ENCODE data around the gene CAMK2B. TPM values are rescaled to one million over a fixed set of nuclear protein-coding genes. Genes with fewer than 3 reads are reported as not detected.

The CAMK2B gene
- total and polyA plus RNA-seq, 12 donors: 30.8 to 152 (median 113) TPM

GRCh38 chr7:44251269-44251668, 74.1 kb downstream of the CAMK2B start:
- ATAC-seq (no peak), DNase-seq (no peak)
- 91 to 96% methylated on average over 10 of the region's 10 CpGs for whole genome bisulfite sequencing, 2 donors
- intact Hi-C loops (cut with DNase I): no loop called here
- Histone ChIP-seq H3K9me3 (no peaks in the 10 kb centered on the region), H3K4me3 (no peak overlapping the region), H3K4me1 (peaks cover 0 to 14% (median 9%) of the 10 kb centered on the region in 9 donors), H3K27ac (no peak overlapping the region), H3K27me3 (no peaks in the 10 kb centered on the region), H3K36me3 (no peaks in the 10 kb centered on the region)
- TF ChIP-seq, protein P1, sequence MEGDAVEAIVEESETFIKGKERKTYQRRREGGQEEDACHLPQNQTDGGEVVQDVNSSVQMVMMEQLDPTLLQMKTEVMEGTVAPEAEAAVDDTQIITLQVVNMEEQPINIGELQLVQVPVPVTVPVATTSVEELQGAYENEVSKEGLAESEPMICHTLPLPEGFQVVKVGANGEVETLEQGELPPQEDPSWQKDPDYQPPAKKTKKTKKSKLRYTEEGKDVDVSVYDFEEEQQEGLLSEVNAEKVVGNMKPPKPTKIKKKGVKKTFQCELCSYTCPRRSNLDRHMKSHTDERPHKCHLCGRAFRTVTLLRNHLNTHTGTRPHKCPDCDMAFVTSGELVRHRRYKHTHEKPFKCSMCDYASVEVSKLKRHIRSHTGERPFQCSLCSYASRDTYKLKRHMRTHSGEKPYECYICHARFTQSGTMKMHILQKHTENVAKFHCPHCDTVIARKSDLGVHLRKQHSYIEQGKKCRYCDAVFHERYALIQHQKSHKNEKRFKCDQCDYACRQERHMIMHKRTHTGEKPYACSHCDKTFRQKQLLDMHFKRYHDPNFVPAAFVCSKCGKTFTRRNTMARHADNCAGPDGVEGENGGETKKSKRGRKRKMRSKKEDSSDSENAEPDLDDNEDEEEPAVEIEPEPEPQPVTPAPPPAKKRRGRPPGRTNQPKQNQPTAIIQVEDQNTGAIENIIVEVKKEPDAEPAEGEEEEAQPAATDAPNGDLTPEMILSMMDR (IDR thresholded peaks at IDR 0.05): no peak

- Histone ChIP-seq H3K27me3 (no peaks in the 10 kb centered on the region), H3K9me3 (no peaks in the 10 kb centered on the region), H3K36me3 (no peaks in the 10 kb centered on the region), H3K4me1 (no peaks in the 10 kb centered on the region), H3K4me3 (no peak overlapping the region), H3K27ac (no peak overlapping the region)
- DNase-seq: no peak
- WGBS, 2 donors: 83 to 84% methylated on average over 15 of the region's 15 CpGs
- TF ChIP-seq, protein P1 (IDR thresholded peaks at IDR 0.05): no peak
- intact Hi-C loops (cut with DNase I): loop anchor here in 6 of 10 donors (5.0 to 10.0 kb wide), 4 partner anchors 55 to 315 kb away; no protein-coding TSS in a partner anchor
- peak in 1 of 8 donors; percentile 2 for ATAC-seq
These were observed 75.7 kb downstream of the CAMK2B start for GRCh38 chr7:44249639-44250234.

DNA sequence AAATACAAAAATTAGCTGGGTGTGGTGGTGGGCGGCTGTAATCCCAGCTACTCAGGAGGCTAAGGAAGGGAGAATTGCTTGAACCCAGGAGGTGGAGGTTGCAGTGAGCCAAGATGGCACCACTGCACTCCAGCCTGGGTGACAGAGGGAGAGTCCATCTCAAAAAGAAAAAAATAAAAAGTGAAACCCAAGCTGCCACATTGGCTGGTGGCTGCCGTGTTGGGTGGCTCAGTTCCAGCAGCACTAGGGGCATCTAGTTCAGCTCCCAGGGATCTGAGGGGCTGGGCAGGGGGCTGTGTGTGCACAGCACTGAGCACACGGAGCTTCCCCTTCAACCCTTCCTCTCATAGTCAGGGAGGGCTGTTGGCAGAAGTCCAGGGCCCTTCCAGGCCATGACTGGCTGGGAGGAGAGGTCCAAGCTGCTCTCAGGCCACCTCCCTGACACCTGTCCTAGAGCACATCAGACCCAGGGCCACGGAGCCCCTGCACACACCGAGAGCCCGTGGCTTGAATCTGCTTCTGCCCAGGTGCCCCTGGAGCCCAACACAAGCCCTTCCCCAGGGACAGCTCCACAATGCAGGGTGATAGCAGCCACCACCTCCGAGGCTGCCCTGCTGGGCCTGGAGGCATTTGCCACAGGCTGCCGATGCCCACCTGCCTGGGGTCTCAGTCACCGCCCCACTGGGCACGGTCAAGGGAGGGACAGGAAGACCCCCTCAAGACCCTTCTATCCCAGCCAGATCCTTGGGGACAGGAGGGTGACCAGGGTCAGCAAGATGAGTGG, 77.3 kb downstream of the CAMK2B start:
- H3K27ac ChIP-seq: no peak overlapping the region
- no peak for ATAC-seq
- intact Hi-C loops (cut with DNase I): loop anchor here in 6 of 10 donors (5.0 to 10.0 kb wide), 4 partner anchors 57 to 317 kb away; no protein-coding TSS in a partner anchor
- H3K36me3 ChIP-seq: no peaks in the 10 kb centered on the region
- TF ChIP-seq, protein P1 (IDR thresholded peaks at IDR 0.05): no peak
- peaks cover 0 to 9% (median 0%) of the 10 kb centered on the region in 9 donors for H3K4me1 ChIP-seq
- WGBS, 2 donors: 77% methylated on average over 10 of the region's 10 CpGs
- no peaks in the 10 kb centered on the region for H3K9me3 ChIP-seq
- DNase-seq: no peak
- no peaks in the 10 kb centered on the region for H3K27me3 ChIP-seq
- no peak overlapping the region for H3K4me3 ChIP-seq

DNA sequence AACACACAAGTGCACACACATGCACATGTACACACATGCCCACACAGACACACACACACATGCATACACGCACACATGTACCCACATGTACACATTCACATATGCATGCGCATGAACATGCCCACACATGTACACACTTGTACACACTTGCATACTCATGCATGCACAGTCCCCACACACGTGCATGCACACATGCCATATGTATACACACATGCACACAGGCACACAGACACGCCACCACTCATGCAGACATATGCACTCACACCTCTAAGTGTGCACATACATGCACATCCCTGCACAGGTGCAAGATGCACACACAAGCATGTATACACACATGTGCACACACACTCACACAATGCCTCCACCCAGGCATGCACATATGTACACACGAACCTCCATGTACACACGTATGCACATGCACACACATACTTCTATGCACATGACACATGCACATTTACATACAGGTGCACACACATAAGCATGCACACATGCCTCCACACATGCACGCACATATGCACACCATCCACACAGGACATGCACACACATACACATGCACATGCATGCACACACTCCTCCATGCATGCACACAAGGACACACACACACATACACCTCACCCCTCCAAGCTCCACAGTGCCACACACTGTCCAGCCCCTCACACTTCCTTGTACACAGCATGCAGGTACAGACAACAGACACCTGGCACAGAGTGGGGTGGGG, 78.8 kb downstream of the CAMK2B start:
- WGBS, 2 donors: 96% methylated on average over 7 of the region's 7 CpGs
- ATAC-seq (no peak), DNase-seq (no peak)
- H3K4me1 ChIP-seq: peaks cover 0 to 9% (median 0%) of the 10 kb centered on the region in 9 donors
- intact Hi-C loops (cut with DNase I): loop anchor here in 6 of 10 donors (5.0 to 10.0 kb wide), 4 partner anchors 58 to 318 kb away; no protein-coding TSS in a partner anchor
- no peak overlapping the region for H3K27ac ChIP-seq
- H3K9me3 ChIP-seq: no peaks in the 10 kb centered on the region
- no peak overlapping the region for H3K4me3 ChIP-seq
- no peaks in the 10 kb centered on the region for H3K27me3 ChIP-seq
- H3K36me3 ChIP-seq: no peaks in the 10 kb centered on the region
- TF ChIP-seq, protein P1 (IDR thresholded peaks at IDR 0.05): no peak

Measured in heart right ventricle (tissue), 16 donors.